Testis (tissue), 3 donors: ENCODE results near the gene ZMYM2. TPM values are rescaled to one million over a fixed set of nuclear protein-coding genes. Genes with fewer than 3 reads are reported as not detected.

Source experiments
- DNase-seq: peaks from one replicate; pipeline ENCODE4 v3.0.0-alpha.2; 2019
- H3K27ac ChIP-seq, 2 donors: fragments of 200-600 bp; sonication (generic); one replicate each; pipeline ENCODE4 v1.5.1; 2019
- H3K27me3 ChIP-seq: fragments of 200-600 bp; sonication (generic); one replicate; pipeline ENCODE4 v1.5.1; 2019
- H3K36me3 ChIP-seq: fragments of 200-600 bp; sonication (generic); one replicate; pipeline ENCODE4 v1.5.1; 2017; ENCODE audit warnings: low read depth; ENCODE audit errors: missing control alignments
- H3K4me1 ChIP-seq: fragments of 200-600 bp; sonication (generic); one replicate; pipeline ENCODE4 v1.5.1; 2019
- H3K4me3 ChIP-seq, 2 donors: fragments of 200-600 bp; sonication (generic); one replicate each; pipeline ENCODE4 v1.5.1; 2017 to 2019
- H3K9me3 ChIP-seq: fragments of 200-600 bp; sonication (generic); one replicate; pipeline ENCODE4 v1.5.1; 2017
- CTCF ChIP-seq, 3 experiments: fragments of 450-650 bp in 2 of 3; fragments of 200-600 bp in 1 of 3; sonication (generic) in 1 of 3; IDR thresholded peaks; one replicate each; pipeline ENCODE4 v1.5.1; 2016 to 2019; ENCODE audit warnings: antibody characterized with exemption in 3 of 3, mild to moderate bottlenecking in 2 of 3, moderate library complexity in 1 of 3
- POLR2A ChIP-seq: fragments of 450-650 bp; IDR thresholded peaks from one replicate; pipeline ENCODE4 v1.6.1; 2017; ENCODE audit warnings: antibody characterized with exemption, mild to moderate bottlenecking, moderate library complexity
- WGBS, 2 donors: methylation state at CpG; one replicate each; pipeline ENCODE4 v1.1.5; 2018; 5-methylcytosine and 5-hydroxymethylcytosine counted together
- intact Hi-C: fragments of 100-400 bp; cut with DNase I; formaldehyde crosslinking; loops from one replicate; pipeline ENCODE4 v1.15.1; 2023; ENCODE audit warnings: low total_unique reads
- polyA plus RNA-seq: library from polyadenylated mRNA; stranded (reverse); fragments of 350-450 nt; fragmentation: Illumina TruSeq; extraction: RNeasy Lipid Tissue Mini Kit (QIAGEN cat#74804); gene quantifications from one replicate; pipeline ENCODE4 v1.2.3, GENCODE V29; 2014; ENCODE audit warnings: low read depth, low replicate concordance; ENCODE audit not compliant: insufficient read depth
- total RNA-seq, 2 donors: library from RNA; depleted of rRNA; stranded (reverse); fragments of >200 nt; gene quantifications; one replicate each; pipeline ENCODE4 v1.2.3, GENCODE V29; 2016

The ZMYM2 gene
- total and polyA plus RNA-seq, 3 donors from 2014 or later = 110 to 177 (median 162) TPM

- TF ChIP-seq POLR2A = no peak
- no peak for TF ChIP-seq CTCF (IDR thresholded peaks at IDR 0.05)
- intact Hi-C loops = no loop called here
- WGBS, 2 donors = 93 to 97% methylated on average over 3 of the region's 3 CpGs
- Histone ChIP-seq H3K36me3 (no peaks in the 10 kb centered on the region), H3K9me3 (no peaks in the 10 kb centered on the region), H3K27ac (no peak overlapping the region), H3K4me3 (no peak overlapping the region), H3K27me3 (no peaks in the 10 kb centered on the region), H3K4me1 (no peaks in the 10 kb centered on the region)
- no peak for DNase-seq
These were observed 58.3 kb downstream of the ZMYM2 start for GRCh38 chr13:20016649-20017364.

GRCh38 chr13:20017365-20017711, 58.8 kb downstream of the ZMYM2 start:
- no peak for TF ChIP-seq POLR2A
- TF ChIP-seq CTCF (IDR thresholded peaks at IDR 0.05) = no peak
- no peak for DNase-seq

GRCh38 chr13:20019043-20019442, 60.5 kb downstream of the ZMYM2 start:
- Histone ChIP-seq H3K27me3 (no peaks in the 10 kb centered on the region), H3K36me3 (no peaks in the 10 kb centered on the region), H3K4me3 (no peak overlapping the region), H3K4me1 (no peaks in the 10 kb centered on the region), H3K9me3 (no peaks in the 10 kb centered on the region), H3K27ac (no peak overlapping the region)
- no peak for DNase-seq
- 88 to 96% methylated on average over 2 of the region's 2 CpGs for WGBS, 2 donors
- intact Hi-C loops = no loop called here
- TF ChIP-seq CTCF (IDR thresholded peaks at IDR 0.05) (no peak), POLR2A (no peak)

More at GRCh38 chr13:20017365-20017711, 58.8 kb downstream of the ZMYM2 start:
- Histone ChIP-seq H3K4me3 (no peak overlapping the region), H3K9me3 (no peaks in the 10 kb centered on the region), H3K27ac (no peak overlapping the region), H3K27me3 (no peaks in the 10 kb centered on the region), H3K4me1 (no peaks in the 10 kb centered on the region), H3K36me3 (no peaks in the 10 kb centered on the region)
- intact Hi-C loops = no loop called here
- WGBS, 2 donors = 100% methylated on average over 1 of the region's 1 CpG

DNA sequence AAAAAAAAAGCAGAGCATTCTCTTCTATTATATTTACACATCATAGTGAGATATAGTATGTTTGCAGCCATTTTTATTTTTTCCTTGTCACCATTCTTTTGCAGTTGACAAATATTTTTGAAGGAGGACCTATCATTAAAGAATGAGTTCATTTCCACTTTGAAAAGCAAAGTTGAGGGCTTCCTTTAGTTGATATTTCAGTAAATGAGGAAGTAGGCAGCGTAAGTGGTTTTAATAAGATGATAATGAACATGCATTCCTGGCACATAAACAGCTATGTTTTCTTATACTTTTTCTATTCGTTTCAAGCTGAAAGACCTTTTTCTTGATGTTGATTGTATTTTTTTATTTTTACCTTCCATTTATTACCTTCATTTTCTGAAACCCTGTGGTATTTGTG, 66.2 kb downstream of the ZMYM2 start:
- 65 to 69% methylated on average over 2 of the region's 2 CpGs for WGBS, 2 donors
- intact Hi-C loops = no loop called here

More for the DNA sequence above, 66.2 kb downstream of the ZMYM2 start:
- Histone ChIP-seq H3K36me3 (no peaks in the 10 kb centered on the region), H3K27ac (no peak overlapping the region), H3K4me3 (no peak overlapping the region), H3K4me1 (no peaks in the 10 kb centered on the region), H3K27me3 (no peaks in the 10 kb centered on the region), H3K9me3 (no peaks in the 10 kb centered on the region)
- TF ChIP-seq POLR2A (no peak), CTCF (IDR thresholded peaks at IDR 0.05) (no peak)
- DNase-seq = no peak
